AG09309 (cell line): Measurements from ENCODE around the gene WNT10A.

ENCODE experiments used
- DNase-seq: peaks from one replicate; pipeline ENCODE4 v3.0.0-alpha.2; 2010; ENCODE audit warnings: low read depth
- H3K4me3 ChIP-seq: 2 replicates; pipeline ENCODE4 v1.5.1; 2011; ENCODE audit warnings: mild to moderate bottlenecking, low read depth, low read length, moderate library complexity; ENCODE audit not compliant: control insufficient read depth
- TF ChIP-seq, protein P1 (sequence below): IDR thresholded peaks from 2 replicates; pipeline ENCODE4 v1.5.1; 2011; ENCODE audit warnings: mild to moderate bottlenecking, low read depth, low read length, inconsistent platforms; ENCODE audit not compliant: insufficient read depth, control insufficient read depth; ENCODE audit errors: missing control alignments

The WNT10A gene

DNA sequence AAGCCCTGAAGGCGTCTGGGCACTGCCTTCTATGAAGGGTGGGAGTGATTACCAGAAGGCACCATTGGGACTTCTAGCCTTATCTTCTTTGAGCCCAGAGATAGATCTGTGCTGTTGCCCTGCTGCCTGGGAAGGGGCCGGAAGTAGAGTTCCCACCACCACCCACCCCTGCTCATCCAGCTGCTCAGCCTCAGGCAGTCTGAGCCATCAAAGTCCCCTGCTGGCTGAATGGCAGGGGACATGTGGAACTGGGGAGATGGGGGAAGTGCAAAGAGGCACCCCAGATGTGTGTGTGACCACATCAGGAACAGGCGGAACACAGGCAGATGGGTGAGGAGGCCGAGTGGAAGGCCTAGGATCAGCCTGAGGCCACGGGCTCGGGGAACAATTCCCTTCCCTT lies 3.3 kb upstream of the WNT10A start:
- DNase-seq: no peak
- no peak overlapping the region for H3K4me3 ChIP-seq
- TF ChIP-seq, protein P1, sequence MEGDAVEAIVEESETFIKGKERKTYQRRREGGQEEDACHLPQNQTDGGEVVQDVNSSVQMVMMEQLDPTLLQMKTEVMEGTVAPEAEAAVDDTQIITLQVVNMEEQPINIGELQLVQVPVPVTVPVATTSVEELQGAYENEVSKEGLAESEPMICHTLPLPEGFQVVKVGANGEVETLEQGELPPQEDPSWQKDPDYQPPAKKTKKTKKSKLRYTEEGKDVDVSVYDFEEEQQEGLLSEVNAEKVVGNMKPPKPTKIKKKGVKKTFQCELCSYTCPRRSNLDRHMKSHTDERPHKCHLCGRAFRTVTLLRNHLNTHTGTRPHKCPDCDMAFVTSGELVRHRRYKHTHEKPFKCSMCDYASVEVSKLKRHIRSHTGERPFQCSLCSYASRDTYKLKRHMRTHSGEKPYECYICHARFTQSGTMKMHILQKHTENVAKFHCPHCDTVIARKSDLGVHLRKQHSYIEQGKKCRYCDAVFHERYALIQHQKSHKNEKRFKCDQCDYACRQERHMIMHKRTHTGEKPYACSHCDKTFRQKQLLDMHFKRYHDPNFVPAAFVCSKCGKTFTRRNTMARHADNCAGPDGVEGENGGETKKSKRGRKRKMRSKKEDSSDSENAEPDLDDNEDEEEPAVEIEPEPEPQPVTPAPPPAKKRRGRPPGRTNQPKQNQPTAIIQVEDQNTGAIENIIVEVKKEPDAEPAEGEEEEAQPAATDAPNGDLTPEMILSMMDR: no peak

DNA sequence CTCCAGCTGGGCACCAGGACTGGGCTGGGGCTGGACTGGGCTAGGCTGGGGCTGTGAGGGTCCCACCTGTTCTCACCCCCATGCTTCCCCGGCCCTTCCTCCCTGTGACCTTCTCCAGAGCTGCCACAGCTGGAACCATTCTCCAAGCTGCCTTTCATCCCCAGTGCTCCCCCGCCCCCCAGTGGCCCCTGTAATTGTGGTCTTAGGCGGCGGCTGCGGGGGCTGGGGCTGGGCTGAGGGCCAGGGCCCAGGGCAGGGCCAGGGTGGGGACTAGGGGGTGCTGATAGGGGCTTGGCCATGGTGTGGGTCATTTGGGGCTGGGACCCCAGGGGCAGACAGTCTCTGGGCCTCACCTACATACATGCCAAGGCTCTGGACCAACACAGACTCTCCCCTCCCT lies 2.8 kb upstream of the WNT10A start:
- TF ChIP-seq, protein P1: no peak
- DNase-seq: no peak

DNA sequence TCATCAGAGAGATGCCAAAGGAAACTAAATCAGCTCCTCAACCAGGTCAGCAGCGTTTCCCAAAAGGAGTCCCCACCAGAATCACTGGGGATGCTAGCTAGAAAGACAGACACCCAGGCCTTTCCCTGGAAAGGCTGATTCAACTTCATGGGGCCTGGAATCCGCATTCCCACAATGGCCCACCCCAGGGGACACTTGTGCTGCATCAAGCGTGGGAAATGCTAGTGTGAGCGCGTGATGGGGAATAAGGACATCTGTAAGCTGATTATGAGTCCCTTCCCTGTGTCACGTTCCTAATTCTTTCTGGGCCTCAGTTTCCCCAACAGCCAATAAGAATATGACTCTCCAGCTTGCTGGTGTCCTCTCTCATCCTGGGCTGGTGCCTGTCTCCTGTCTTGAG lies 2.2 kb upstream of the WNT10A start:
- TF ChIP-seq, protein P1: no peak
- DNase-seq: no peak
- no peak overlapping the region for H3K4me3 ChIP-seq

More for the DNA sequence above, 2.8 kb upstream of the WNT10A start:
- H3K4me3 ChIP-seq: no peak overlapping the region

DNA sequence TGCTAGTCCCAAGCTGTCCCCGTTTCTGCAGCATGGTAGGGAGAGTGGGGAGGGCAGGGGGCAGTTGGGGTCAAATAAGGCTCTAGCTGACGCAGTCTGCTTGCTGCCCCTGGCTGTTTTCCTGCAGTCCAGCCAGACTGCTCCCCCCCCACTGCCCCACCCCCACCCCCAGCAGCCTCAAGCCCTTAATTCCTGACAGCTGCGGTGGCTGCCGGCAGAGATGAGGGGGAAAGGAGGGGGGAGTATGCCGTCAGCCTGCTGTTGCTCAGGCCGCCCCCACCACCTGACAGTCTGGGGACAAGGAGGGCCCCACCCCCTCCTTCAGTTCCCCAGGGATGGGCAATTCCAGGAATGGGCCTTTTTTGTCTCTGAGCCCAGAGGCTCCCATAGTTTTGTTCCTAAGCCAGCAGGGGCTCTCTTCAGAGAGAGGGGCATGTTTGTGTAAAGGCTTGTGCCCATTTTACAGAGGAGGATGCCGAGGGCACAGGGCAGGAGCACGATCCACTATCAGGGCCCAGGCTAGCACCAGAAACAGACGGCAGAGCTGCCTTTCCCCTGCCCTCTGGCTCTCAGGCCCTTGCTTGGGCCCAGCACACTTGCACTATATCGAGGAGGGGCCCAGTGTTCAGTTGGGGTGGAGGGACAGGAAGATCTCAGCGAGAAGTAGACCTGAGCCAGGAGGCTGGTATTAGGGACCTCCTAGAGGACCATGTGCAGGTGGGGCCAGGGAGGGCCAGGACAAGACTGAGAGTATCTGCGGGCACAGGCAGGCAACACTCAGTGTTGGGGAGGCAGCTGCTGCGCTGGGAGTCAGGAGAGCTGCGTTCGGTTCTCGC lies 1.5 kb upstream of the WNT10A start:
- H3K4me3 ChIP-seq: no peak overlapping the region
- DNase-seq: no peak
- TF ChIP-seq, protein P1: no peak

DNA sequence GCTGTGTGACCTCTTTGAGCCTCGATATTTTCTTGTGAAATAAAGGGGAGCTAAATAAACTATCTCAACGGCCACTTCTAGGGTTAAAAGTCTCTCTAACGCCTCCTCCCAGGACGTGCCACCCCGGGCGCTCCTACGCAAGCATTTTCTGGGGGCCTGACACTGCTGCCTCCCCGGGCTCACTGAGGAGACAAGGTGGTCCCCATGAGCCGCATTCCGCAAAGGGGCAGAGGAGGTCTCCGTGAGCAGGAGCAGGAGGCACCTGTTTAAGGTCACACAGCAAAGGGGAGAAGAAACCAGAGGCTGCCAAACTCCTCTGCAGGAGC lies 913 bp upstream of the WNT10A start:
- no peak for DNase-seq
- no peak overlapping the region for H3K4me3 ChIP-seq
- TF ChIP-seq, protein P1: no peak

DNA sequence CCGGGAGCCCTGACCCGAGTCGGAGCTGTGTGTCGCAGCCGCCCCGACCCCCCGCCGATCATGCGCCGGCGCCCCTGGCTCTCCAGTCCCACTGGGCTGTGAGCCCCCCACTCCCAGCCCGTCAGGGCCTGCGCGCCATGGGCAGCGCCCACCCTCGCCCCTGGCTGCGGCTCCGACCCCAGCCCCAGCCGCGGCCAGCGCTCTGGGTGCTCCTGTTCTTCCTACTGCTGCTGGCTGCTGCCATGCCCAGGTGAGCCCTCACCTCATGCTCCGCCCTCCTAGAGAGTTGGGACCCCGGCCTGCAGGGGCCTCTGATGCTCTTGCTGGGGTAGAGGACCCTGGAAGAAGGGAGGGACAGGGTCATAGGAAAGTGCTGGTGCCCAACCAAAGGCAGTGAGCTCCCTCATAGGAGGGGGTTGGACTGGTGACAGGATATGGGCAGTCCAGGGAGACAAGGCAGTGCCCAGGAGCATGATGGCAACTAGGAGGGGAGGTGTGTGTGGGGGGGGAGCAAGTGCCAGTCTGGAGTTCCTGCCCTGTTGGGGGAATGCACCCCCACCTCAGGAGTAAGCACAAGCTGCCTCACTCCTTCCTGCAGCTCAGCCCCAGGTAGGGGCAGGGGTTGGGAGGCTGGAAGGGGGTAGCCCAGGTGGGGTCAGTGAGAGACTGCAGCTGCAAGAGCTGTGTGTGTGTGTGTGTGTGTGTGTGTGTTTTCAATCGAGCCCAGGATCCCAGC lies 375 bp downstream of the WNT10A start:
- TF ChIP-seq, protein P1: no peak
- DNase-seq: no peak
- no peak overlapping the region for H3K4me3 ChIP-seq
